ENCODE measurements around the gene KIF26B. TPM values are rescaled to one million over a fixed set of nuclear protein-coding genes. Genes with fewer than 3 reads are reported as not detected.
A peak's percentile ranks its signal among the peaks of the same experiment; 100 is the strongest.
"Not testable (repeated sequence)": the region's sequence is repeated elsewhere in the genome, so short reads cannot be mapped to it uniquely, and the experiment has no call there.

Gene KIF26B
- total and polyA plus RNA-seq, 2 experiments from 2014 or later: 0.03 to 0.76 TPM

DNA sequence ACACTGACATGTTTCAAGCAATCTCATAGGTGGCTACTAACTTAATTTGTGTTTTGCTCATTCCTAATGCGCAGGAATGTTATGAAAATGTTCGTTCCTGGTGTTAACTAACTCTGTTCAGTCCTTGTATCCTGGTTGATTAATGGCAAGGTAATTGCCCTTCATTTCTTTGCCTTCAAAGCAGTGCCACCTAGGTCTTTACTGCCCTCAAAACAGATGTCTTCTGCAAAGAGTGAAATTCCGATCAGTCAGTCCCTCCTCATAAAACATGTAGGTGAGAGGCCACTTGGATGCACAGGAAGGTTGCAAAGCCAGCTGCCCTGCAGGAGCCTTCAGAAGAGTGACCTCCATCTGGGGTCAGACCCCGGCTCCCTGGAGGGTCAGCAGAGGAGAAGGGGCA is 179.4 kb downstream of the KIF26B start (continued):
- TF ChIP-seq, protein P1, sequence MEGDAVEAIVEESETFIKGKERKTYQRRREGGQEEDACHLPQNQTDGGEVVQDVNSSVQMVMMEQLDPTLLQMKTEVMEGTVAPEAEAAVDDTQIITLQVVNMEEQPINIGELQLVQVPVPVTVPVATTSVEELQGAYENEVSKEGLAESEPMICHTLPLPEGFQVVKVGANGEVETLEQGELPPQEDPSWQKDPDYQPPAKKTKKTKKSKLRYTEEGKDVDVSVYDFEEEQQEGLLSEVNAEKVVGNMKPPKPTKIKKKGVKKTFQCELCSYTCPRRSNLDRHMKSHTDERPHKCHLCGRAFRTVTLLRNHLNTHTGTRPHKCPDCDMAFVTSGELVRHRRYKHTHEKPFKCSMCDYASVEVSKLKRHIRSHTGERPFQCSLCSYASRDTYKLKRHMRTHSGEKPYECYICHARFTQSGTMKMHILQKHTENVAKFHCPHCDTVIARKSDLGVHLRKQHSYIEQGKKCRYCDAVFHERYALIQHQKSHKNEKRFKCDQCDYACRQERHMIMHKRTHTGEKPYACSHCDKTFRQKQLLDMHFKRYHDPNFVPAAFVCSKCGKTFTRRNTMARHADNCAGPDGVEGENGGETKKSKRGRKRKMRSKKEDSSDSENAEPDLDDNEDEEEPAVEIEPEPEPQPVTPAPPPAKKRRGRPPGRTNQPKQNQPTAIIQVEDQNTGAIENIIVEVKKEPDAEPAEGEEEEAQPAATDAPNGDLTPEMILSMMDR (conservative IDR thresholded peaks at IDR 0.05; ENCODE audit: low read depth in 2 of 2): no peak

DNA sequence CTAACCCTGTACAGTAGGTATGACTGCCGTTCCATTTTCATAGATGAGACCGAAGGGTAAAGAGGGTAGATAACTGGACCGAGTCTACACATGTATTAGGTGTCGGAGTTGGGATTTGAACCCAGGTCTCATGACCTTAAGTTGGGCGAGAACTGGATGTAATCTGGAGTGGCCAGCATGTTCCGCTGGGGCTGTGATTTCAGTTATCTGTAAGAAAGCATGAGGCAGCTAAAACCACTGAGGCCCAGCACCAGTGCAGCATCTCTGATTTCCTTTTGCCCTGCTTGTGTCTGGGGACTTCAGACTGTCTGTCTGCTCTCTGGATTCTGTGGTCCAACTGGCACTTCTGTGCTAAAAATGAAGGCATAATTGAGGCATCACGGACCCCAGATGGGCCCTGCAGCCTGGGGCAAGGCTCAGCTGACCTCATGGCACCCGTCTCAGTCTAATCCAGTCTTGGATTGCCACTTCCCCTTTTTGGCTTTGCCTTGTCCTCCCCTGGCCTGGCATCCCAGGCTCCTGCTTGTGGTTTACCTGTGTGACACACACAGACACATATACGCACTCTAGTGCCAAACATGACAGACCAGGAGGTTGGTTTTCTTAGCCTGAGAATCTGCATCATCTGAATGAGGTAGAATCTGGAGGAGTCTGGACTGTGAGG is 180.2 kb downstream of the KIF26B start:
- Histone ChIP-seq H3K27ac (ENCODE audit: low read depth) (no peak overlapping the region), H4K20me1 (replicated peaks; ENCODE audit: insufficient read depth) (no peaks in the 10 kb centered on the region), H3K36me3 (ENCODE audit: insufficient read depth) (no peaks in the 10 kb centered on the region), H3K4me1 (ENCODE audit: insufficient read depth) (no peaks in the 10 kb centered on the region), H3K4me3 (no peak overlapping the region), H3K79me2 (replicated peaks; ENCODE audit: insufficient read depth) (no peaks in the 10 kb centered on the region), H3F3A (replicated peaks; ENCODE audit: low read depth) (no peaks in the 10 kb centered on the region), H3K4me2 (no peak overlapping the region), H3K27me3 (ENCODE audit: insufficient read depth) (peaks cover 5% of the 10 kb centered on the region; the same call in 1 of the 2 replicates), H3K9me2 (ENCODE audit: insufficient read depth) (no peaks in the 10 kb centered on the region), H2AFZ (no peak overlapping the region)
- H3K4me1 Mint-ChIP-seq: peaks cover 13% of the 10 kb centered on the region
- TF ChIP-seq ZNF114 (CRISPR knock-in tag; IDR thresholded peaks at IDR 0.05): no peak
- TF ChIP-seq, protein P2, sequence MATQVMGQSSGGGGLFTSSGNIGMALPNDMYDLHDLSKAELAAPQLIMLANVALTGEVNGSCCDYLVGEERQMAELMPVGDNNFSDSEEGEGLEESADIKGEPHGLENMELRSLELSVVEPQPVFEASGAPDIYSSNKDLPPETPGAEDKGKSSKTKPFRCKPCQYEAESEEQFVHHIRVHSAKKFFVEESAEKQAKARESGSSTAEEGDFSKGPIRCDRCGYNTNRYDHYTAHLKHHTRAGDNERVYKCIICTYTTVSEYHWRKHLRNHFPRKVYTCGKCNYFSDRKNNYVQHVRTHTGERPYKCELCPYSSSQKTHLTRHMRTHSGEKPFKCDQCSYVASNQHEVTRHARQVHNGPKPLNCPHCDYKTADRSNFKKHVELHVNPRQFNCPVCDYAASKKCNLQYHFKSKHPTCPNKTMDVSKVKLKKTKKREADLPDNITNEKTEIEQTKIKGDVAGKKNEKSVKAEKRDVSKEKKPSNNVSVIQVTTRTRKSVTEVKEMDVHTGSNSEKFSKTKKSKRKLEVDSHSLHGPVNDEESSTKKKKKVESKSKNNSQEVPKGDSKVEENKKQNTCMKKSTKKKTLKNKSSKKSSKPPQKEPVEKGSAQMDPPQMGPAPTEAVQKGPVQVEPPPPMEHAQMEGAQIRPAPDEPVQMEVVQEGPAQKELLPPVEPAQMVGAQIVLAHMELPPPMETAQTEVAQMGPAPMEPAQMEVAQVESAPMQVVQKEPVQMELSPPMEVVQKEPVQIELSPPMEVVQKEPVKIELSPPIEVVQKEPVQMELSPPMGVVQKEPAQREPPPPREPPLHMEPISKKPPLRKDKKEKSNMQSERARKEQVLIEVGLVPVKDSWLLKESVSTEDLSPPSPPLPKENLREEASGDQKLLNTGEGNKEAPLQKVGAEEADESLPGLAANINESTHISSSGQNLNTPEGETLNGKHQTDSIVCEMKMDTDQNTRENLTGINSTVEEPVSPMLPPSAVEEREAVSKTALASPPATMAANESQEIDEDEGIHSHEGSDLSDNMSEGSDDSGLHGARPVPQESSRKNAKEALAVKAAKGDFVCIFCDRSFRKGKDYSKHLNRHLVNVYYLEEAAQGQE (IDR thresholded peaks at IDR 0.05; ENCODE audit: unreplicated experiment): no peak
- ATAC-seq: no peak
- no peak overlapping the region for H3K4me3 Mint-ChIP-seq
- no peaks in the 10 kb centered on the region for H3K9me3 Mint-ChIP-seq
- peaks cover 5% of the 10 kb centered on the region for H3K27me3 Mint-ChIP-seq (ENCODE audit: insufficient read depth, low read depth, poor library complexity)
- H3K27ac Mint-ChIP-seq: peak overlapping the region; percentile 51; the same call in 1 of the 2 replicates
- H3K36me3 Mint-ChIP-seq (ENCODE audit: low read depth): no peaks in the 10 kb centered on the region
- DNase-seq (ENCODE audit: low spot score): no peak

DNA sequence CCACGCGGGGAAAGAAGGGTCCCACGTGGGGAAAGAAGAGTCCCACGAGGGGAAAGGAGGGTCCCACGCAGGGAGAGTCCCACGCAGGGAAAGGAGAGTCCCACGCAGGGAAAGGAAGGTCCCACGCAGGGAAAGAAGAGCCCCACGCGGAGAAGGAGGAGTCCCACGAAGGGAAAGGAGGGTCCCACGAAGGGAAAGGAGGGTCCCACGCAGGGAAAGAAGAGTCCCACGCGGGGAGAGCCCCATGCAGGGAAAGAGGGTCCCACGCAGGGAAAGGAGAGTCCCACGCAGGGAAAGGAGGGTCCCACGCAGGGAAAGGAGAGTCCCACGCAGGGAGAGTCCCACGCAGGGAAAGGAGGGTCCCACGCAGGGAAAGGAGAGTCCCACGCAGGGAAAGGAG is 180.9 kb downstream of the KIF26B start:
- not testable (repeated sequence) for H3K4me1 ChIP-seq (ENCODE audit: insufficient read depth); H3K79me2 ChIP-seq (replicated peaks; ENCODE audit: insufficient read depth); H3K9me3 Mint-ChIP-seq; H3K27ac ChIP-seq (ENCODE audit: low read depth); H4K20me1 ChIP-seq (replicated peaks; ENCODE audit: insufficient read depth); H3K36me3 ChIP-seq (ENCODE audit: insufficient read depth); DNase-seq (ENCODE audit: low spot score); H2AFZ ChIP-seq; H3K27ac Mint-ChIP-seq; ATAC-seq; H3K4me2 ChIP-seq; H3F3A ChIP-seq (replicated peaks; ENCODE audit: low read depth); H3K27me3 Mint-ChIP-seq (ENCODE audit: insufficient read depth, low read depth, poor library complexity); H3K4me3 ChIP-seq; H3K4me3 Mint-ChIP-seq; H3K27me3 ChIP-seq (ENCODE audit: insufficient read depth); H3K9me2 ChIP-seq (ENCODE audit: insufficient read depth); H3K36me3 Mint-ChIP-seq (ENCODE audit: low read depth)
- peaks cover 13% of the 10 kb centered on the region for H3K4me1 Mint-ChIP-seq
